Frontal cortex (tissue), 4 donors: Measurements from ENCODE around the gene TAF7. TPM values are rescaled to one million over a fixed set of nuclear protein-coding genes. Genes with fewer than 3 reads are reported as not detected.
"Not testable (repeated sequence)": the region's sequence is repeated elsewhere in the genome, so short reads cannot be mapped to it uniquely, and the experiment has no call there.

Experiments used
- DNase-seq, 2 donors: peaks; one replicate each; pipeline ENCODE4 v3.0.0; 2012; ENCODE audit warnings: low spot score in 2 of 2
- FAIRE-seq: peaks from 2 replicates; lab custom pipeline; 2012; peaks lifted over from hg19 to GRCh38; lab: Jason Lieb, UNC
- total RNA-seq: library from RNA; depleted of rRNA; stranded (reverse); fragments of >200 nt; gene quantifications from one replicate; pipeline ENCODE4 v1.2.3, GENCODE V29; 2014
- donor health status: control.
- donor health status: control.
- donor health status: control.

The TAF7 gene
- total RNA-seq: 119 TPM

GRCh38 chr5:141320225-141321169 is at the start of gene TAF7:
TSS of gene TAF7 (minus strand) at chr5:141320784. CDS start at chr5:141320044, 740 bp downstream.
- no peak for FAIRE-seq
- peak; percentile 76 to 86 for DNase-seq

GRCh38 chr5:141366016-141366896 is 45.7 kb upstream of the TAF7 start:
- no peak for FAIRE-seq
- DNase-seq: no peak

GRCh38 chr5:141363952-141364660 is 43.5 kb upstream of the TAF7 start, which contains the start of gene PCDHGA5:
TSS of gene PCDHGA5 (plus strand) at chr5:141364162. CDS start at chr5:141364331, 169 bp downstream.
- FAIRE-seq (no peak), DNase-seq (no peak)

- FAIRE-seq: no peak
- no peak for DNase-seq
Observed at GRCh38 chr5:141362719-141363118, 42.1 kb upstream of the TAF7 start.

GRCh38 chr5:141360685-141361084 is 40.1 kb upstream of the TAF7 start:
- DNase-seq (no peak), FAIRE-seq (no peak)

GRCh38 chr5:141359790-141360426 is 39.3 kb upstream of the TAF7 start, which contains the start of gene PCDHGB2:
TSS of gene PCDHGB2 (plus strand) at chr5:141359994. CDS start at chr5:141360136, 142 bp downstream.
- FAIRE-seq (no peak), DNase-seq (no peak)

- DNase-seq: no peak
- no peak for FAIRE-seq
Observed at GRCh38 chr5:141356950-141357349, 36.4 kb upstream of the TAF7 start.

- DNase-seq: no peak
- no peak for FAIRE-seq
Observed at GRCh38 chr5:141356133-141356532, 35.5 kb upstream of the TAF7 start.

- DNase-seq (no peak), FAIRE-seq (no peak)
Observed at GRCh38 chr5:141355641-141356040, 35.1 kb upstream of the TAF7 start.

- no peak for DNase-seq
Observed at GRCh38 chr5:141354900-141355469, 34.4 kb upstream of the TAF7 start, which contains the start of gene PCDHGA4. TSS of gene PCDHGA4 (plus strand) at chr5:141355021. CDS start at chr5:141355108, 87 bp downstream.

GRCh38 chr5:141351591-141351990 is 31.0 kb upstream of the TAF7 start:
- DNase-seq (no peak), FAIRE-seq (no peak)

More at GRCh38 chr5:141354900-141355469, 34.4 kb upstream of the TAF7 start, which contains the start of gene PCDHGA4:
- FAIRE-seq: no peak

GRCh38 chr5:141349917-141350619 is 29.5 kb upstream of the TAF7 start, which contains the start of gene PCDHGB1:
TSS of gene PCDHGB1 (plus strand) at chr5:141350099. CDS start at chr5:141350261, 162 bp downstream.
- no peak for FAIRE-seq
- peak in 1 of 2 donors; percentile 58 for DNase-seq

GRCh38 chr5:141346017-141346416 is 25.4 kb upstream of the TAF7 start:
- not testable (repeated sequence) for DNase-seq, FAIRE-seq

- DNase-seq (no peak), FAIRE-seq (no peak)
Observed at GRCh38 chr5:141345327-141345726, 24.7 kb upstream of the TAF7 start.

- FAIRE-seq (no peak), DNase-seq (no peak)
Observed at GRCh38 chr5:141343953-141344463, 23.4 kb upstream of the TAF7 start.

GRCh38 chr5:141343242-141343952 is 22.8 kb upstream of the TAF7 start, which contains the start of gene PCDHGA3:
TSS of gene PCDHGA3 (plus strand) at chr5:141343829. CDS start at chr5:141344034, 205 bp downstream.
- DNase-seq: no peak
- no peak for FAIRE-seq

- FAIRE-seq (no peak), DNase-seq (no peak)
Observed at GRCh38 chr5:141342773-141343172, 22.2 kb upstream of the TAF7 start.
